ENCODE data around the gene MFSD12.

GRCh38 chr19:3590991-3591659, 33.7 kb upstream of the MFSD12 start:
- TF ChIP-seq POLR2AphosphoS5 (IDR thresholded peaks at IDR 0.05; ENCODE audit: low read depth, low read length) (no peak), CTCF (IDR thresholded peaks at IDR 0.05; ENCODE audit: control extremely low read depth in 1 of 3, insufficient read depth in 1 of 3, low read depth in 1 of 3, low read length in 3 of 3) (no peak), BRCA1 (IDR thresholded peaks at IDR 0.05; ENCODE audit: low read depth, low read length) (no peak), EP300 (IDR thresholded peaks at IDR 0.05; ENCODE audit: borderline replicate concordance in 1 of 2, low read depth in 2 of 2, low read length in 2 of 2) (no peak), SIN3A (conservative IDR thresholded peaks at IDR 0.05 in 1 of 2, IDR thresholded peaks at IDR 0.05 in 1 of 2; ENCODE audit: low read depth in 1 of 2, low read length in 2 of 2) (no peak), HDAC2 (IDR thresholded peaks at IDR 0.05; ENCODE audit: borderline replicate concordance in 1 of 2, low read depth in 2 of 2, low read length in 2 of 2) (no peak)

Measured in H1 (cell line).